WTC11 (cell line): ENCODE results near the gene UGT1A10. TPM values are rescaled to one million over a fixed set of nuclear protein-coding genes. Genes with fewer than 3 reads are reported as not detected.

ENCODE experiments used
- ATAC-seq: fragments of 200-7000 bp; cut with Tn5 transposase; 2 replicates; pipeline ENCODE4 v1.10.0; 2021; ENCODE audit warnings: mild to moderate bottlenecking, moderate library complexity
- CTCF ChIA-PET: fragments of 300-600 bp; sonication (Branson Sonifier 250); formaldehyde crosslinking; loops from one replicate; lab custom pipeline; 2021; ENCODE audit warnings: antibody characterized with exemption; lab: Charles Lee
- POLR2A ChIA-PET: fragments of 350-600 bp; sonication (Branson Sonifier 250); formaldehyde crosslinking; loops from one replicate; lab custom pipeline; 2021; ENCODE audit warnings: antibody characterized with exemption; lab: Charles Lee
- DNase-seq: peaks from one replicate; pipeline ENCODE4 v3.0.0; 2021; ENCODE audit warnings: low spot score
- H3K27ac Mint-ChIP-seq: 2 replicates; pipeline ENCODE4 v1.8.0; 2021; ENCODE audit warnings: mixed read lengths
- H3K27me3 Mint-ChIP-seq: 2 replicates; pipeline ENCODE4 v1.8.0; 2021; ENCODE audit warnings: low read depth, mild to moderate bottlenecking, moderate library complexity, mixed read lengths
- H3K36me3 Mint-ChIP-seq: 2 replicates; pipeline ENCODE4 v1.8.0; 2021; ENCODE audit warnings: mixed read lengths
- H3K4me1 Mint-ChIP-seq: 2 replicates; pipeline ENCODE4 v1.8.0; 2022; ENCODE audit warnings: mixed read lengths
- H3K4me3 Mint-ChIP-seq: 2 replicates; pipeline ENCODE4 v1.8.0; 2021; ENCODE audit warnings: mild to moderate bottlenecking, moderate library complexity, mixed read lengths
- H3K9me3 Mint-ChIP-seq: 2 replicates; pipeline ENCODE4 v1.8.0; 2021; ENCODE audit warnings: mixed read lengths
- ATF1 ChIP-seq: sonication (generic); formaldehyde crosslinking; IDR thresholded peaks from 2 replicates; pipeline ENCODE4 v1.8.1; 2023; ENCODE audit warnings: mild to moderate bottlenecking, moderate library complexity, missing genetic modification reagents
- ATF3 ChIP-seq: sonication (generic); formaldehyde crosslinking; conservative IDR thresholded peaks from 2 replicates; pipeline ENCODE4 v1.8.1; 2022; ENCODE audit warnings: mild to moderate bottlenecking, missing genetic modification reagents
- CBFB ChIP-seq: sonication (generic); formaldehyde crosslinking; IDR thresholded peaks from 2 replicates; pipeline ENCODE4 v1.8.1; 2022; ENCODE audit warnings: mild to moderate bottlenecking, low read depth, missing genetic modification reagents
- CDX4 ChIP-seq: fragments of 250-450 bp; sonication (Bioruptor Pico); IDR thresholded peaks from 2 replicates; pipeline ENCODE4 v1.9.0; 2021; ENCODE audit warnings: moderate library complexity, mild to moderate bottlenecking, inconsistent platforms, borderline replicate concordance
- CREM ChIP-seq: sonication (generic); formaldehyde crosslinking; IDR thresholded peaks from 2 replicates; pipeline ENCODE4 v1.8.1; 2022; ENCODE audit warnings: mild to moderate bottlenecking, missing genetic modification reagents, moderate library complexity
- ELF4 ChIP-seq: sonication (generic); formaldehyde crosslinking; IDR thresholded peaks from 2 replicates; pipeline ENCODE4 v1.8.1; 2022; ENCODE audit warnings: low read depth, mild to moderate bottlenecking, moderate library complexity, missing genetic modification reagents
- EMX1 ChIP-seq: fragments of 250-450 bp; sonication (Bioruptor Pico); IDR thresholded peaks from 2 replicates; pipeline ENCODE4 v1.8.0; 2021; ENCODE audit warnings: mild to moderate bottlenecking
- ESRRA ChIP-seq: sonication (generic); formaldehyde crosslinking; IDR thresholded peaks from 2 replicates; pipeline ENCODE4 v1.8.1; 2022; ENCODE audit warnings: mild to moderate bottlenecking, missing genetic modification reagents, borderline replicate concordance
- FOXK1 ChIP-seq: sonication (generic); formaldehyde crosslinking; IDR thresholded peaks from 2 replicates; pipeline ENCODE4 v1.8.0; 2022; ENCODE audit warnings: mild to moderate bottlenecking, moderate library complexity, missing genetic modification reagents
- GRHL2 ChIP-seq: fragments of 250-450 bp; sonication (Bioruptor Pico); IDR thresholded peaks from 2 replicates; pipeline ENCODE4 v1.8.0; 2022; ENCODE audit warnings: mild to moderate bottlenecking, moderate library complexity; ENCODE audit not compliant: insufficient replicate concordance, severe bottlenecking
- GTF2I ChIP-seq: fragments of 250-450 bp; sonication (Bioruptor Pico); conservative IDR thresholded peaks from 2 replicates; pipeline ENCODE4 v1.4.0; 2021; ENCODE audit warnings: mild to moderate bottlenecking
- HMGA2 ChIP-seq: fragments of 250-450 bp; sonication (Bioruptor Pico); IDR thresholded peaks from 2 replicates; pipeline ENCODE4 v1.4.0; 2021; ENCODE audit warnings: mild to moderate bottlenecking, moderate library complexity
- HMGXB4 ChIP-seq: sonication (generic); formaldehyde crosslinking; IDR thresholded peaks from 2 replicates; pipeline ENCODE4 v1.8.1; 2023; ENCODE audit warnings: mild to moderate bottlenecking, moderate library complexity, missing genetic modification reagents
- IRF1 ChIP-seq: sonication (generic); formaldehyde crosslinking; IDR thresholded peaks from 2 replicates; pipeline ENCODE4 v1.8.0; 2023; ENCODE audit warnings: missing genetic modification reagents
- JAZF1 ChIP-seq: fragments of 250-450 bp; sonication (Bioruptor Pico); IDR thresholded peaks from 2 replicates; pipeline ENCODE4 v1.9.0; 2021; ENCODE audit warnings: moderate library complexity, mild to moderate bottlenecking, inconsistent platforms
- MXD4 ChIP-seq: fragments of 250-450 bp; sonication (Bioruptor Pico); IDR thresholded peaks from 2 replicates; pipeline ENCODE4 v1.8.0; 2021; ENCODE audit warnings: mild to moderate bottlenecking, moderate library complexity, borderline replicate concordance
- NFE2L1 ChIP-seq: sonication (generic); formaldehyde crosslinking; IDR thresholded peaks from 2 replicates; pipeline ENCODE4 v1.8.1; 2023; ENCODE audit warnings: missing genetic modification reagents
- NR1H2 ChIP-seq: sonication (generic); formaldehyde crosslinking; IDR thresholded peaks from 2 replicates; pipeline ENCODE4 v1.9.0; 2021; ENCODE audit warnings: mild to moderate bottlenecking, moderate library complexity, missing genetic modification reagents
- SMAD4 ChIP-seq: sonication (generic); formaldehyde crosslinking; IDR thresholded peaks from 2 replicates; pipeline ENCODE4 v1.8.0; 2022; ENCODE audit warnings: mild to moderate bottlenecking, missing genetic modification reagents
- SP1 ChIP-seq: sonication (generic); formaldehyde crosslinking; conservative IDR thresholded peaks from 2 replicates; pipeline ENCODE4 v1.8.1; 2022; ENCODE audit warnings: missing genetic modification reagents
- USF2 ChIP-seq: sonication (generic); formaldehyde crosslinking; IDR thresholded peaks from 2 replicates; pipeline ENCODE4 v1.8.1; 2023; ENCODE audit warnings: mild to moderate bottlenecking, missing genetic modification reagents, moderate library complexity
- ZMAT4 ChIP-seq: fragments of 250-450 bp; sonication (Bioruptor Pico); IDR thresholded peaks from 2 replicates; pipeline ENCODE4 v1.9.0; 2021; ENCODE audit warnings: mild to moderate bottlenecking
- ZNF263 ChIP-seq: sonication (generic); formaldehyde crosslinking; IDR thresholded peaks from 2 replicates; pipeline ENCODE4 v1.8.1; 2022; ENCODE audit warnings: low read depth, mild to moderate bottlenecking, moderate library complexity, missing genetic modification reagents
- ZNF396 ChIP-seq: fragments of 250-450 bp; sonication (Bioruptor Pico); IDR thresholded peaks from 2 replicates; pipeline ENCODE4 v1.8.0; 2021; ENCODE audit warnings: mild to moderate bottlenecking, moderate library complexity, borderline replicate concordance
- total RNA-seq: library from RNA; stranded (reverse); gene quantifications from 3 replicates; pipeline ENCODE4 v1.2.3, GENCODE V29; 2021

Gene UGT1A10
- total RNA-seq, 1 experiment from 2014 or later = not detected

GRCh38 chr2:233760043-233760442 lies 123.8 kb downstream of the UGT1A10 start, which contains the start of gene UGT1A1:
UGT1A1 (plus strand) TSS chr2:233760270; CDS start chr2:233760288, 18 bp downstream.
- CTCF ChIA-PET = no interaction called here
- H3K4me1 Mint-ChIP-seq = no peaks in the 10 kb centered on the region
- no peak within 1 kb of the TSS for H3K4me3 Mint-ChIP-seq
- POLR2A ChIA-PET = no interaction called here
- TF ChIP-seq ELF4 (CRISPR knock-in tag) (no peak), CBFB (CRISPR knock-in tag) (no peak), IRF1 (no peak), NFE2L1 (CRISPR knock-in tag) (no peak), ESRRA (CRISPR knock-in tag) (no peak), NR1H2 (CRISPR knock-in tag) (no peak), ZMAT4 (no peak), ZNF263 (no peak)
- H3K36me3 Mint-ChIP-seq = no peaks in the 10 kb centered on the region
- no peak within 1 kb of the TSS for H3K27ac Mint-ChIP-seq
- peaks cover 14% of the 10 kb centered on the region for H3K9me3 Mint-ChIP-seq
- no peak for DNase-seq
- peaks cover 7% of the 10 kb centered on the region; the same call in 1 of the 2 replicates for H3K27me3 Mint-ChIP-seq
- ATAC-seq = no peak

- ChIA-PET CTCF (no interaction called here), POLR2A (no interaction called here)
- Mint-ChIP-seq H3K9me3 (peaks cover 17% of the 10 kb centered on the region), H3K27ac (no peak overlapping the region), H3K4me1 (no peaks in the 10 kb centered on the region), H3K4me3 (no peak overlapping the region), H3K27me3 (peaks cover 7% of the 10 kb centered on the region; the same call in 1 of the 2 replicates), H3K36me3 (no peaks in the 10 kb centered on the region)
- no peak for DNase-seq
- ATAC-seq = no peak
- no peak for TF ChIP-seq ATF3 (CRISPR knock-in tag)
Observed at GRCh38 chr2:233761040-233761769, 125.0 kb downstream of the UGT1A10 start.

- peaks cover 7% of the 10 kb centered on the region; the same call in 1 of the 2 replicates for H3K27me3 Mint-ChIP-seq
- H3K9me3 Mint-ChIP-seq = peaks cover 9% of the 10 kb centered on the region
- H3K4me1 Mint-ChIP-seq = peaks cover 3% of the 10 kb centered on the region
- TF ChIP-seq EMX1 (CRISPR knock-in tag) (no peak), HMGA2 (CRISPR knock-in tag) (no peak), ATF1 (no peak), CDX4 (CRISPR knock-in tag) (no peak), NFE2L1 (CRISPR knock-in tag) (no peak), ZNF396 (CRISPR knock-in tag) (no peak), USF2 (CRISPR knock-in tag) (no peak), CREM (CRISPR knock-in tag) (no peak)
- TF ChIP-seq, all 79 proteins: peak for 0
- DNase-seq = no peak
- Mint-ChIP-seq H3K4me3 (no peak overlapping the region), H3K27ac (no peak overlapping the region), H3K36me3 (no peaks in the 10 kb centered on the region)
- CTCF ChIA-PET = no interaction called here
- POLR2A ChIA-PET = no interaction called here
- ATAC-seq = no peak
Observed at GRCh38 chr2:233764264-233764663, 128.0 kb downstream of the UGT1A10 start.

- Mint-ChIP-seq H3K9me3 (peaks cover 12% of the 10 kb centered on the region), H3K27me3 (peaks cover 7% of the 10 kb centered on the region; the same call in 1 of the 2 replicates), H3K4me3 (no peak overlapping the region), H3K4me1 (peaks cover 3% of the 10 kb centered on the region), H3K27ac (no peak overlapping the region), H3K36me3 (no peaks in the 10 kb centered on the region)
- DNase-seq (no peak), ATAC-seq (no peak)
- CTCF ChIA-PET = no interaction called here
- POLR2A ChIA-PET = no interaction called here
- TF ChIP-seq JAZF1 (CRISPR knock-in tag) (no peak), MXD4 (CRISPR knock-in tag) (no peak), GRHL2 (CRISPR knock-in tag) (no peak), GTF2I (CRISPR knock-in tag) (no peak), HMGXB4 (CRISPR knock-in tag) (no peak), SMAD4 (no peak), ATF1 (no peak), FOXK1 (no peak), SP1 (CRISPR knock-in tag) (no peak)
Observed at GRCh38 chr2:233764761-233765160, 128.5 kb downstream of the UGT1A10 start.
